ENCODE results near the gene CIDEB.

- TF ChIP-seq TOX (CRISPR knock-in tag; IDR thresholded peaks at IDR 0.05; ENCODE audit: borderline replicate concordance) (no peak), ZFP3 (CRISPR knock-in tag; IDR thresholded peaks at IDR 0.05) (no peak), BACH2 (CRISPR knock-in tag; IDR thresholded peaks at IDR 0.05; ENCODE audit: borderline replicate concordance) (no peak), PPARA (CRISPR knock-in tag; IDR thresholded peaks at IDR 0.05; ENCODE audit: borderline replicate concordance) (no peak), ARNTL (CRISPR knock-in tag; IDR thresholded peaks at IDR 0.05; ENCODE audit: borderline replicate concordance, low read depth) (no peak), ZC3H10 (CRISPR knock-in tag; IDR thresholded peaks at IDR 0.05) (no peak), CSDC2 (CRISPR knock-in tag; IDR thresholded peaks at IDR 0.05) (no peak), ZNF8 (CRISPR knock-in tag; IDR thresholded peaks at IDR 0.05) (no peak), ZNF70 (CRISPR knock-in tag; IDR thresholded peaks at IDR 0.05) (no peak), TCF4 (CRISPR knock-in tag; IDR thresholded peaks at IDR 0.05; ENCODE audit: borderline replicate concordance) (no peak), ESRRG (CRISPR knock-in tag; IDR thresholded peaks at IDR 0.05) (no peak)
- TF ChIP-seq, protein P1, sequence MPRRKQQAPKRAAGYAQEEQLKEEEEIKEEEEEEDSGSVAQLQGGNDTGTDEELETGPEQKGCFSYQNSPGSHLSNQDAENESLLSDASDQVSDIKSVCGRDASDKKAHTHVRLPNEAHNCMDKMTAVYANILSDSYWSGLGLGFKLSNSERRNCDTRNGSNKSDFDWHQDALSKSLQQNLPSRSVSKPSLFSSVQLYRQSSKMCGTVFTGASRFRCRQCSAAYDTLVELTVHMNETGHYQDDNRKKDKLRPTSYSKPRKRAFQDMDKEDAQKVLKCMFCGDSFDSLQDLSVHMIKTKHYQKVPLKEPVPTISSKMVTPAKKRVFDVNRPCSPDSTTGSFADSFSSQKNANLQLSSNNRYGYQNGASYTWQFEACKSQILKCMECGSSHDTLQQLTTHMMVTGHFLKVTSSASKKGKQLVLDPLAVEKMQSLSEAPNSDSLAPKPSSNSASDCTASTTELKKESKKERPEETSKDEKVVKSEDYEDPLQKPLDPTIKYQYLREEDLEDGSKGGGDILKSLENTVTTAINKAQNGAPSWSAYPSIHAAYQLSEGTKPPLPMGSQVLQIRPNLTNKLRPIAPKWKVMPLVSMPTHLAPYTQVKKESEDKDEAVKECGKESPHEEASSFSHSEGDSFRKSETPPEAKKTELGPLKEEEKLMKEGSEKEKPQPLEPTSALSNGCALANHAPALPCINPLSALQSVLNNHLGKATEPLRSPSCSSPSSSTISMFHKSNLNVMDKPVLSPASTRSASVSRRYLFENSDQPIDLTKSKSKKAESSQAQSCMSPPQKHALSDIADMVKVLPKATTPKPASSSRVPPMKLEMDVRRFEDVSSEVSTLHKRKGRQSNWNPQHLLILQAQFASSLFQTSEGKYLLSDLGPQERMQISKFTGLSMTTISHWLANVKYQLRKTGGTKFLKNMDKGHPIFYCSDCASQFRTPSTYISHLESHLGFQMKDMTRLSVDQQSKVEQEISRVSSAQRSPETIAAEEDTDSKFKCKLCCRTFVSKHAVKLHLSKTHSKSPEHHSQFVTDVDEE (CRISPR knock-in tag; IDR thresholded peaks at IDR 0.05): no peak
- TF ChIP-seq, protein P2, sequence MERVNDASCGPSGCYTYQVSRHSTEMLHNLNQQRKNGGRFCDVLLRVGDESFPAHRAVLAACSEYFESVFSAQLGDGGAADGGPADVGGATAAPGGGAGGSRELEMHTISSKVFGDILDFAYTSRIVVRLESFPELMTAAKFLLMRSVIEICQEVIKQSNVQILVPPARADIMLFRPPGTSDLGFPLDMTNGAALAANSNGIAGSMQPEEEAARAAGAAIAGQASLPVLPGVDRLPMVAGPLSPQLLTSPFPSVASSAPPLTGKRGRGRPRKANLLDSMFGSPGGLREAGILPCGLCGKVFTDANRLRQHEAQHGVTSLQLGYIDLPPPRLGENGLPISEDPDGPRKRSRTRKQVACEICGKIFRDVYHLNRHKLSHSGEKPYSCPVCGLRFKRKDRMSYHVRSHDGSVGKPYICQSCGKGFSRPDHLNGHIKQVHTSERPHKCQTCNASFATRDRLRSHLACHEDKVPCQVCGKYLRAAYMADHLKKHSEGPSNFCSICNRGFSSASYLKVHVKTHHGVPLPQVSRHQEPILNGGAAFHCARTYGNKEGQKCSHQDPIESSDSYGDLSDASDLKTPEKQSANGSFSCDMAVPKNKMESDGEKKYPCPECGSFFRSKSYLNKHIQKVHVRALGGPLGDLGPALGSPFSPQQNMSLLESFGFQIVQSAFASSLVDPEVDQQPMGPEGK (CRISPR knock-in tag; IDR thresholded peaks at IDR 0.05; ENCODE audit: borderline replicate concordance): no peak
Measured at GRCh38 chr14:24304019-24304387, 3.8 kb downstream of the CIDEB start.
